Liver (tissue), 3 donors: ENCODE measurements around the gene TUSC2.

ENCODE experiments used
- GABPA ChIP-seq, 2 donors: IDR thresholded peaks in 1 of 2; conservative IDR thresholded peaks in 1 of 2; 2 replicates each; pipeline ENCODE4 v1.6.1; 2016; ENCODE audit warnings: antibody characterized with exemption in 2 of 2, mild to moderate bottlenecking in 1 of 2, moderate library complexity in 1 of 2
- JUND ChIP-seq, 2 donors: IDR thresholded peaks; 2 replicates each; pipeline ENCODE4 v1.6.1; 2016; ENCODE audit warnings: antibody characterized with exemption in 2 of 2
- YY1 ChIP-seq: IDR thresholded peaks from 2 replicates; pipeline ENCODE4 v1.6.1; 2016; ENCODE audit warnings: antibody characterized with exemption, mild to moderate bottlenecking
- TF ChIP-seq, protein P1 (sequence below): fragments of 150-350 bp; IDR thresholded peaks from 2 replicates; pipeline ENCODE4 v1.5.1; 2017; ENCODE audit warnings: improper control_type of control experiment, low read depth, low read length; ENCODE audit not compliant: missing input control
- TF ChIP-seq, protein P2 (sequence below): IDR thresholded peaks from 2 replicates; pipeline ENCODE4 v1.6.1; 2016; ENCODE audit warnings: antibody characterized with exemption, mild to moderate bottlenecking
- TF ChIP-seq, protein P3 (sequence below): IDR thresholded peaks from 2 replicates; pipeline ENCODE4 v1.6.1; 2016; ENCODE audit warnings: antibody characterized with exemption
- donor health status: healthy.
- donor health status: healthy.

DNA sequence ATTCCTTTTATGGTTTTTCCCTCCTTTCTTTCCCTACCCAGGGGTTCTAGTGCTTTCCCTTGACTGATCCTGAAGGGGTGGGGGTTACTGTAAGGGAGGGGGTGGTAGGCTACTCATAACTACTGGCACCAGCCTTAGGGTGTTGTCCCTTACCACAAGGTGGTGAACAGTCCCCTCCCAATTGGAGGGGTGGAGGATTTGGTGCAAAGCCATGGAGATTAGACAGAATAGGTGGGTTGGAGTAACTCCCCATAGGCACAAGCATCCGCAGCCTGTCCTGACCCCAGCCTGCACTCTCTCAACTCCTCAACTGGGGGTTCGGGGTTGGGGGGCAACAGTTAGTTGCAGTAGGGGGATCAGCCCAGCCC, 2.9 kb downstream of the TUSC2 start:
- TF ChIP-seq, protein P1, sequence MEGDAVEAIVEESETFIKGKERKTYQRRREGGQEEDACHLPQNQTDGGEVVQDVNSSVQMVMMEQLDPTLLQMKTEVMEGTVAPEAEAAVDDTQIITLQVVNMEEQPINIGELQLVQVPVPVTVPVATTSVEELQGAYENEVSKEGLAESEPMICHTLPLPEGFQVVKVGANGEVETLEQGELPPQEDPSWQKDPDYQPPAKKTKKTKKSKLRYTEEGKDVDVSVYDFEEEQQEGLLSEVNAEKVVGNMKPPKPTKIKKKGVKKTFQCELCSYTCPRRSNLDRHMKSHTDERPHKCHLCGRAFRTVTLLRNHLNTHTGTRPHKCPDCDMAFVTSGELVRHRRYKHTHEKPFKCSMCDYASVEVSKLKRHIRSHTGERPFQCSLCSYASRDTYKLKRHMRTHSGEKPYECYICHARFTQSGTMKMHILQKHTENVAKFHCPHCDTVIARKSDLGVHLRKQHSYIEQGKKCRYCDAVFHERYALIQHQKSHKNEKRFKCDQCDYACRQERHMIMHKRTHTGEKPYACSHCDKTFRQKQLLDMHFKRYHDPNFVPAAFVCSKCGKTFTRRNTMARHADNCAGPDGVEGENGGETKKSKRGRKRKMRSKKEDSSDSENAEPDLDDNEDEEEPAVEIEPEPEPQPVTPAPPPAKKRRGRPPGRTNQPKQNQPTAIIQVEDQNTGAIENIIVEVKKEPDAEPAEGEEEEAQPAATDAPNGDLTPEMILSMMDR, result no peak
- TF ChIP-seq YY1, result no peak
- TF ChIP-seq, protein P2, sequence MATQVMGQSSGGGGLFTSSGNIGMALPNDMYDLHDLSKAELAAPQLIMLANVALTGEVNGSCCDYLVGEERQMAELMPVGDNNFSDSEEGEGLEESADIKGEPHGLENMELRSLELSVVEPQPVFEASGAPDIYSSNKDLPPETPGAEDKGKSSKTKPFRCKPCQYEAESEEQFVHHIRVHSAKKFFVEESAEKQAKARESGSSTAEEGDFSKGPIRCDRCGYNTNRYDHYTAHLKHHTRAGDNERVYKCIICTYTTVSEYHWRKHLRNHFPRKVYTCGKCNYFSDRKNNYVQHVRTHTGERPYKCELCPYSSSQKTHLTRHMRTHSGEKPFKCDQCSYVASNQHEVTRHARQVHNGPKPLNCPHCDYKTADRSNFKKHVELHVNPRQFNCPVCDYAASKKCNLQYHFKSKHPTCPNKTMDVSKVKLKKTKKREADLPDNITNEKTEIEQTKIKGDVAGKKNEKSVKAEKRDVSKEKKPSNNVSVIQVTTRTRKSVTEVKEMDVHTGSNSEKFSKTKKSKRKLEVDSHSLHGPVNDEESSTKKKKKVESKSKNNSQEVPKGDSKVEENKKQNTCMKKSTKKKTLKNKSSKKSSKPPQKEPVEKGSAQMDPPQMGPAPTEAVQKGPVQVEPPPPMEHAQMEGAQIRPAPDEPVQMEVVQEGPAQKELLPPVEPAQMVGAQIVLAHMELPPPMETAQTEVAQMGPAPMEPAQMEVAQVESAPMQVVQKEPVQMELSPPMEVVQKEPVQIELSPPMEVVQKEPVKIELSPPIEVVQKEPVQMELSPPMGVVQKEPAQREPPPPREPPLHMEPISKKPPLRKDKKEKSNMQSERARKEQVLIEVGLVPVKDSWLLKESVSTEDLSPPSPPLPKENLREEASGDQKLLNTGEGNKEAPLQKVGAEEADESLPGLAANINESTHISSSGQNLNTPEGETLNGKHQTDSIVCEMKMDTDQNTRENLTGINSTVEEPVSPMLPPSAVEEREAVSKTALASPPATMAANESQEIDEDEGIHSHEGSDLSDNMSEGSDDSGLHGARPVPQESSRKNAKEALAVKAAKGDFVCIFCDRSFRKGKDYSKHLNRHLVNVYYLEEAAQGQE, result no peak
- no peak for TF ChIP-seq JUND (IDR thresholded peaks at IDR 0.05)
- TF ChIP-seq GABPA (IDR thresholded peaks at IDR 0.05 in 1 of 2, conservative IDR thresholded peaks at IDR 0.05 in 1 of 2), result no peak
- TF ChIP-seq, protein P3, sequence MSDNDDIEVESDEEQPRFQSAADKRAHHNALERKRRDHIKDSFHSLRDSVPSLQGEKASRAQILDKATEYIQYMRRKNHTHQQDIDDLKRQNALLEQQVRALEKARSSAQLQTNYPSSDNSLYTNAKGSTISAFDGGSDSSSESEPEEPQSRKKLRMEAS, result no peak
